Measurements from ENCODE around the gene HSPB7.

DNA sequence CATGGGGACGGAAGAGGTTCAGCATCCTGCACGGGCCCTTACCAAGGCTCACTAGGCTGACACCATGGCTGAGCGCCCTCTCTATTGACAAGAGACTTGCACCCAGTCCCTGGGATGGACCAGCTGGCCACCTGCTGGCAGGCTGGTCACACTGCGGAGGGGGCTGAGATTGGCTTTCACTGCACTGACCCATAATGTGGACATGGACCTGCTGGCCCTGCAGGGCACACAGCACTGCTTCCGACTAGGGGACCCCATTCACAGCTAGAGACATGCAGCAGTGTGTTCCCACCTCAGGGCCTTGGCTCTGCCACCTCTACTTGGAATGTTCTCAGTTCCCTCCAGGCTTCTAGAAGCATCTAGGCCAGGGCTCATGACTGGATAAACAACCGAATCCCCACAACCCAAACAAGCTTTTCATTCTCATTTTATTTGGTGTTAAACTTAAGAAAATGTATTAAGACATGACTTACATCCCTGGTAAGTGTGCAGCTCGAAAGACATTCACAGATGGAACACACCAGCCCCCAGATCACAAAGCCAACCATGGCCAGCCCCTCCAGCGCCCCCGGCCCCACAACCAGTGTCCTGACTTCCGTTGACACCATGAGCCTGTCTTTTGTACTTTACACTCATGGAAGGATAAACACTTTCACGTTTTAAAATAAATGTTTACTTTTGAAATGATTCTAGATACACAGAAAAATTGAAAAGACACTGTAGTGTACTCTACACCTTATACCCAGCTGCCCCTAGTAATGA is 23.1 kb downstream of the HSPB7 start:
- TF ChIP-seq, protein P1, sequence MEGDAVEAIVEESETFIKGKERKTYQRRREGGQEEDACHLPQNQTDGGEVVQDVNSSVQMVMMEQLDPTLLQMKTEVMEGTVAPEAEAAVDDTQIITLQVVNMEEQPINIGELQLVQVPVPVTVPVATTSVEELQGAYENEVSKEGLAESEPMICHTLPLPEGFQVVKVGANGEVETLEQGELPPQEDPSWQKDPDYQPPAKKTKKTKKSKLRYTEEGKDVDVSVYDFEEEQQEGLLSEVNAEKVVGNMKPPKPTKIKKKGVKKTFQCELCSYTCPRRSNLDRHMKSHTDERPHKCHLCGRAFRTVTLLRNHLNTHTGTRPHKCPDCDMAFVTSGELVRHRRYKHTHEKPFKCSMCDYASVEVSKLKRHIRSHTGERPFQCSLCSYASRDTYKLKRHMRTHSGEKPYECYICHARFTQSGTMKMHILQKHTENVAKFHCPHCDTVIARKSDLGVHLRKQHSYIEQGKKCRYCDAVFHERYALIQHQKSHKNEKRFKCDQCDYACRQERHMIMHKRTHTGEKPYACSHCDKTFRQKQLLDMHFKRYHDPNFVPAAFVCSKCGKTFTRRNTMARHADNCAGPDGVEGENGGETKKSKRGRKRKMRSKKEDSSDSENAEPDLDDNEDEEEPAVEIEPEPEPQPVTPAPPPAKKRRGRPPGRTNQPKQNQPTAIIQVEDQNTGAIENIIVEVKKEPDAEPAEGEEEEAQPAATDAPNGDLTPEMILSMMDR (IDR thresholded peaks at IDR 0.05; ENCODE audit: low read depth, low read length), result peak; percentile 32
- no peak for TF ChIP-seq EZH2phosphoT487 (IDR thresholded peaks at IDR 0.05; ENCODE audit: low read depth)

All from OCI-LY3 (cell line).